Kidney capillary endothelial cell (primary cell): ENCODE data around the gene FOXL3.
A peak's percentile ranks its signal among the peaks of the same experiment; 100 is the strongest.
"Not testable (repeated sequence)": the region's sequence is repeated elsewhere in the genome, so short reads cannot be mapped to it uniquely, and the experiment has no call there.

Experiments
- DNase-seq: peaks from one replicate; pipeline ENCODE4 v3.0.0-alpha.2; 2018; ENCODE audit warnings: low spot score

FOXL3 gene

DNA sequence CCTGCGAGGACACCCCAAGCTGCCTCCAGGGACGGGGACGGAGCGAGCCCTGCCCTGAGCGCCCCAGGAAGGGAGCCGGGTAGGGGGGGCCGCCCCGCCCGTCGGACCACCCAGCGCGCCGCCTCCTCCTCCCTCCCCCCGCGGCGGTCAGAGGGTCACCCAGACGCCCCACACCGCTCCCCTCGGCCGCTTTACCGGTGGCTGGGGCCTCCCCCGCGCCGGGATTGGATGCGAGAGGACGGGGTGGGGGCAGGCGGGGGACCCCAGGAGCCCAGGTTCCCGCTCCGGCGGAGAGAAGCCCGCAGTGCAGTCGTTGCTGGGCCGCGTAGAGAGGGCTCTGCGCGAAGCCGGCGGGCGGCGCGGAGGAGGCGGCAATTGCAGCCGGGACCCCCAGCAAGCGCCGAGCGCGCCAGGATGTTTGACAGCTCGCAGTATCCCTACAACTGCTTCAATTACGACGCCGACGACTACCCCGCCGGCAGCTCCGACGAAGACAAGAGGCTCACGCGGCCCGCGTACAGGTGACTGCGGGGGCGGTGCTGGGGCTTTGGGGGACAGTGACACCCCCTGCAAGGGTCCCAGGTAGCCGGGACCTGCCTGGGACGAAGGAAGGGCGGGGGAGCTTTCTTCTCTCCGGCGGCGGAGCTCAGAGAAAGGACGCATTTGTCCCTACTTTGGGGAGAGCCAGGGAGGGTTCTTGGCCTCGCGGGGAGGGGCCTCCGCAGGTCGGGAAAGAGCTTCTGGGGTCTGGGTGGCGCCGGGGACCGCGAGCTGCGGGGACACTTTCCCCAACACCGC is at the start of gene FOXL3:
Gene FOXL3 (plus strand): TSS at position 415 of the 798 bp plus-strand sequence. CDS start 0 bp downstream, at position 415.
- DNase-seq, result no peak

DNA sequence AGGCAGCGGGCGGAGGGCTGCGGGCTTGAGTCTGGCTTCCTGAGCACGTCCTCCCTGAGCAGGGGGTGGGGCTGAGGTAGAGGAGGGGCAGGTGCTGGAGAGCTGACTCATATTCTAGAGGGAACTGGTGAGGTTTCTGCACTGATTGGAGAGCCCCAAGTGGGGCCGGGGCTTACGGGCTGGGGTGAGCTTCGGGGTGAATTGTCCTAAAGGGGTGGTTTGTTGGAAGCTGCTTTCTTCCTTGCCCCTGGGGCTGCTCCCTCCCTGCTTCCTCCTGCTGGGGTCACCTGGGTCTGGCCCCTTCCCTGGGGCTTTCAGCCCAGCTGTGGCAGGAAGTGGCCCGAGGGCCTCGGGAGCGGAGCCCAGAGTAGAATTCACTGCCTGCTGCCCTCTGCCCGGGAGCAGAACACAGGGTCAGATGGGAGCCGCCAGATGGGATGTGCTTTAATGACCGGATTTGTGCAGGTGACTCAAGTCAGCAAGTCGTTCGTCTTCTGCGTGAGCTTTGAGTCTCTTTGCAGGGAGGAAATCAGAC is 49.0 kb upstream of the FOXL3 start:
- DNase-seq, result peak; percentile 11

DNA sequence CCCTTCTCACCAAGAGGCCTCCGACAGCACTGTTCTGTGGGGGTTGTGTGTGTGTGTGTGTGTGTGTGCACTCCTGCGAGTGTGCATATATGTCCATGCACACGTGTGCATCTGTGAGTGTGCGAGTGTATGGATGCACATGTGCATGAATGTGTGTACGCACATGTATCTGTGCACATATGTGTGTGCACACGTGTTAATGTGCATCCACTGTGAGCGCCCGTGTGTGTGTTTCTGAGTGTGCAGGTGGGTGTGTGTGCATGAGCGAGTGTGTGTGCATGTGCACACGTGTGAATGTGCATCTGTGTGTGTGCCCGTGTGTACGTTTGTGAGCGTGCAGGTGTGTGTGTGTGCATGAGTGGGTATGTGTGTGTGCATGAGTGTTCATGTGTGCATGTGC is 48.5 kb upstream of the FOXL3 start:
- no peak for DNase-seq

DNA sequence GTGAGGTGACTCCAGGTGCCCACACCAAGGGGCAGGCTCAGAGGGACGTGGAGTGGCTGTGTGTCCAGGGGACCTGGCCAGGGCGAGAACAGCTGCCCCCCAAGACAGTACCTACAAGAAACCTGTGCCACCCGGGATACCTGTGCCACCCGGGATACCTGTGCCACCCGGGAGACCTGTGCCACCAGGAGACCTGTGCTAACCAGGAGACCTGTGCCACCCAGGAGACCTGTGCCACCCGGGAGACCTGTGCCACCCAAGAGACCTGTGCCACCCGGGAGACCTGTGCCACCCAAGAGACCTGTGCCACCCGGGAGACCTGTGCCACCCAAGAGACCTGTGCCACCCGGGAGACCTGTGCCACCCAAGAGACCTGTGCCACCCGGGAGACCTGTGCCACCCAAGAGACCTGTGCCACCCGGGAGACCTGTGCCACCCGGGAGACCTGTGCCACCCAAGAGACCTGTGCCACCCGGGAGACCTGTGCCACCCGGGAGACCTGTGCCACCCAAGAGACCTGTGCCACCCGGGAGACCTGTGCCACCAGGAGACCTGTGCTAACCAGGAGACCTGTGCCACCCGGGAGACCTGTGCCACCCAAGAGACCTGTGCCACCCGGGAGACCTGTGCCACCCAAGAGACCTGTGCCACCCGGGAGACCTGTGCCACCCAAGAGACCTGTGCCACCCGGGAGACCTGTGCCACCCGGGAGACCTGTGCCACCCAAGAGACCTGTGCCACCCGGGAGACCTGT is 47.0 kb upstream of the FOXL3 start:
- DNase-seq, result not testable (repeated sequence)

DNA sequence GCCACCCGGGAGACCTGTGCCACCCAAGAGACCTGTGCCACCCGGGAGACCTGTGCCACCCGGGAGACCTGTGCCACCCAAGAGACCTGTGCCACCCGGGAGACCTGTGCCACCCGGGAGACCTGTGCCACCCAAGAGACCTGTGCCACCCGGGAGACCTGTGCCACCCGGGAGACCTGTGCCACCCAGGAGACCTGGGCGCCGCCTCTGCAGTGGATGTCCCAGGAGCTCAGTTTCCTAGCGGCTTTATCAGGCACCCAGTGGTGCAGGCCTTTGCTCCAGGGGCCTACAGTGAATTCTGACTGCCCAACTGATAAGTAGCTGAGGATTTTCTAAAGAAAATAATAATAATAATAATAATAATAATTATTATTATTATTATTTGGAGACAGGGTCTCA is 46.4 kb upstream of the FOXL3 start:
- not testable (repeated sequence) for DNase-seq

DNA sequence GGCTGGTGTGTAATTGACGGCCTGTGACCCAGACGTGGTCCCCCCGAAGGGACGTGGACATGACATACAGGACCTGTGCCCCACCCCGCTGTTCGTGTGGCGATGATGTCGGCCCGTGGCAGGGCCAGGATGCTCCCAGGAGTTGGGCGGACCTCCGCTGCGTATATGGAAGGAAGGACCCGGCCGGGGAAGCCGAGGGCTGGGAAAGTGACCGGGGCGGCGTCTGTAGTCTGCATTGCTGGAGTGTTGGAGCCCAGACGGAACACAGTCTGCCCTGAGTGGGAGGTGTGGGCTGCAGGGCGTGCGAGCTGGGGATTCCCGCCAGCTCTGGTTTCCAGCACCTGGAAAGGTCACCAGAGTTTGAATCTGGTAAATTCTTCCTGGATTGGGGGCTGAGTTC is 45.0 kb upstream of the FOXL3 start:
- no peak for DNase-seq

DNA sequence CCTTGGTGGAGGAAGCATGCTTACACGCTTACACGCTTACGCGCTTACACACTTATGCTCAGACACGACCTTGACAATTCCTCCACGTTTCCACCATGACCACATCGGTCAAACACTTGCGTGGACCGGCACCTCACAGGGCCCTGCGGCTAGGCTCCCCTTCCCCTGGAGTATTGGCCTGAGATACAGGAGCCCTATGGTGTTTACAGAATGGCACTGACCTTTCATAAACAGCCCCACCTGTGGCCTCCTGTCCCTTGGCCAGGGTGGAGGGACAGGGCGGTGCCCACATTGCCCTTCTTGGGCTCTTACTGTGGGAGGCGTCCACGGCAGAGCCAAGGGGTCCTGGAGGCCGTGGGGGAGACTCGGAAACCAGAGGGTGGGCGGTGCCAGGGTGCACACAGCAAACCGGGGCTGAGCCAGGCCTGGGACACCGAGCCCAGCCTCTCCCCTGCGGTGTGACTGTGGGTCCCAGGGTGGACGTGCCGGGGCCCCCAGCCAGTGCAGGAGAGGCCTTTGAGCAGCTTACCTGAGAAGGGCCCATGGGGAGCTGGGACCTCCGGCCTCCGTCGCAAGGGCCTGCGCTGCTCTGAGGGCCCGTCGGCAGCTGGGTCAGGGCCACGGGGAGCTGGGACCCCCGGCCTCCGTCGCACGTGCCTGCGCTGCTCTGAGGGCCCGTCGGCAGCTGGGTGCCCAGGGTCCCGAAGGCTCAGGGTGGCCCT is 44.2 kb upstream of the FOXL3 start:
- no peak for DNase-seq

DNA sequence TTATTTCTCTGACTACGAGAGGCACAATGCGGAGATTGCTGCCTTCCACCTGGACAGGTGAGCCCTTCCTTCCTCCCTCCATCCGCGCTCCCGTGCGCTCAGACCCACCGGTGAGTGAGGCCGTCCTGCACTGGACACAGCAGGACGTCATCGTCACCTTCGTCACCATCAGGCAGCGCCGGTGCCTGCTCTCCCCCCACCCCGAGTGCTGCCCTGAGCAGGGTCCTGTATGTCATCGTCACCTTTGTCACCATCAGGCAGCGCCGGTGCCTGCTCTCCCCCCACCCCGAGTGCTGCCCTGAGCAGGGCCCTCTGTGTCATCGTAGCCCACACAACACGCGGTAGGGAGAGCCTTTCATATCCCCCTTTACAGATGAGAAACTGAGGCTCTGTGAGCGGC is 43.5 kb upstream of the FOXL3 start:
- DNase-seq, result no peak

DNA sequence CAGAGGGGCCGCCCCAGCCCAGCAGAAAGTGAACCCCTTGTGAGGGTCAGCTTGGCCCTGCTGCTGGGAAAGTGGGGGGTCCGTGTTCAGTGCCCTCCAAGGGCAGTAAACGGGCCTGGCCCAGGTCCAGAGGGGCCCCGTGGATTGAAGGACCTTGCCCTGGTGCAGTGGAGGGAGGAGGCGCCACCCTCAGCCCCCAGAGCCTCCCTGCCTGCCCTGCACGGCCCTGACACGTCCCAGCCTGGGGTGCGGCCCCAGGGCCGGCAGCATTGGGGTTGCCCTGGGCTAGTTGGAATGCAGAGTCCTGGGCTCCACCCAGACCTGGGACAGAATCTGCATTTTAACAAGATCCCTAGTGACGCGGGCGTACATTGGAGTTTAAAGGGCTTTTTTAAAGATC is 42.8 kb upstream of the FOXL3 start:
- DNase-seq, result no peak

DNA sequence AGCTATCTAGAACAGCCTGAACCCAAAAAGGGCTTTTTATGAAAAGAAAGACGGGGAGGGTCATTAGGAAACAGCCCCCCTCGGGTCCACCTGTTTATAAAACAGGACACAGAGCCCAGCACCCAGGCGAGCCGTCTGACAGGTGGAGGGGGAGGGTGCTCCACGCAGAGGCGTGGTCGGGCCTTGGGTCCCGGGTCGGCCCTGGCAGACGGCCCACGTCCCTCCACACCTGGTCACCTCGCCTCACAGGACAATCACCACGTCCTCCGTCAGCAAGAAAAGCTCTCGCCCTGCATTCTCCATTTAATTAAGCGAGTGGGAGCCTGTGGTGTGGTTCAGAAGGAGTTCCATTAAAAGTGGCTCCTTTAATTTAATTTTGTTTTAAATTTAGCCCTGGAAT is 42.3 kb upstream of the FOXL3 start:
- no peak for DNase-seq

DNA sequence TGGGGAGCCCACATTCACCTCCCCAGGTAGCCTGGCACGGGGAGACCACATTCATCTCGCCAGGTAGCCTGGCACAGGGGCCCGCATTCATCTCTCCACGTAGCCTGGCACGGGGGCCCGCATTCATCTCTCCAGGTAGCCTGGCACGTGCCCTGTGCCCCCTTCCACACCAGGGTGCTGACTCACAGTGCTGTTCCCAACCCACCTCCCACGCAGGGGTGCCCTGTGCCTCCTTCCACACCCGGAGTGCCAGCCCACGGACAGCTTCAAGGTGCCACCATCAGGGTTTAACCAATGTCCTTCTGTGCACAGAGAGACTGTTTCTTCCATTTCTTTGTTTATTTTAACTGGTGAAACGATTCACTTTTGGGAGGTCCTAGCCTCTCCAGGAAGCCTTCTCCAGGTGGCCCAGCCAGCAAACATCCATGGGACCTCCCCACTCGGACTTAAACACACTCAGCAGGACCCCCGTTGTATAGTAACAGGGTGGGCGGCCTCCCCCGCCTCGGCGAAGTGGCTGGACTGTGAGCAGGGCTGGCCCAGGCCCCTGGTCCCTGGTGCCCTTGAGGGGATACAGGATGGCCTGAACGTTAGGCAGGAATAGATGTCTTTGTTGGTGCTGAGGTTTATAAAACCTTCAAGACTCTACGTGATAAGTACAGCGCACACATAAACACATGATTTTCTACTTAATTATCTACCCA is 41.1 kb upstream of the FOXL3 start:
- no peak for DNase-seq

DNA sequence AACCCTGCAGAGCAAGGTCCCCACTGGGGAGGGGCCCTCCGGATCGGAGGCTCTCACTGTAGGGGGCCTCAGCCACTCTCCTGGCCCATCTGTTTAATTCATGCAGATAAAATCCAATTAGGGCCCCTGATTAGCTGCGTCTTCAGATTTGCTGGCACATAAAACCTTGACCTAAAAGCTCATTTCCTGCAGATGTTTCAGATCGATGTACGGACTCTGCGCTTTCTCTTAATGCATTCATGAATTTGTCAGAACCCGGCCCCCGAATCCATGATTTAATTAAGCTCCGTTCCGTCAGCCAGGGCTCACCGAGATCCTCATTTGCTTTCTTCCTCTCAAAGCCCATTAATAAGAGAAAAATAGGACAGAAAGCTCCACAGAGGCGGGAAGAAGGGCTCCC is 40.0 kb upstream of the FOXL3 start:
- DNase-seq, result no peak

DNA sequence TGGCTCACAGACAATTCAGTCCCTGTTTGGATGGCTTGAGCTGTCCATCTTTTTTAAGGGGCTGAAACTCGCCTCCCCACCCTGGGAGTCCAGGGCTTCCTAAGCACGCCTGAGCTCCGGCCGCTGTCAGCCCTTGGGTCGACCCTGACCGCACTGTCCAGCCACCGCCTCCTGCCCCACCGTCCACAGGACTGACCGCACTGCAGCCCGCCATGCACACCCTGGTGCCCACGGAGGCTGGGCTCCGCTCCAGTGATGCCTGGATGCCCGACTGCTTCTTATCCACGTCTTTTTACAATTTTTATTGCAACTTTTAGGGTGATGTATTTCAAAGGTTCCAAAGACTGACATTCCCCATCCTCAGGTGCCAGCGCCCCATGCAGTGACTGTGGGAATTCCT is 39.4 kb upstream of the FOXL3 start:
- DNase-seq, result no peak

DNA sequence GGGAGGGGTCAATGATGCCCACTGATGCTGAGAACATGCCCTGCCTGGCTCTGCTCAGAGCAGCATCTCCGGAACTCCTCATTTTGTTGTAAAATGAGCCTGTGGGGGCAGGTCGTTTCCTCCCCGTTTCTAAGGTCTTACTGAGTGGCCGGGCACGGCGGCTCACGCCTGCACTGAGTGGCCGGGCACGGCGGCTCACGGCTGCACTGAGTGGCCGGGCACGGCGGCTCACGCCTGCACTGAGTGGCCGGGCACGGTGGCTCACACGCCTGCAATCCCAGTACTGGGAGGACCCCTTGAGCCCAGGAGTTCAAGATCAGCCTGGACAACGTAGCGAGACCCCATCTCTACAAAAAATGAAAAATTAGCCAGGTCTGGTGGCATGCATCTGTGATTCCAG is 39.0 kb upstream of the FOXL3 start:
- DNase-seq, result no peak

DNA sequence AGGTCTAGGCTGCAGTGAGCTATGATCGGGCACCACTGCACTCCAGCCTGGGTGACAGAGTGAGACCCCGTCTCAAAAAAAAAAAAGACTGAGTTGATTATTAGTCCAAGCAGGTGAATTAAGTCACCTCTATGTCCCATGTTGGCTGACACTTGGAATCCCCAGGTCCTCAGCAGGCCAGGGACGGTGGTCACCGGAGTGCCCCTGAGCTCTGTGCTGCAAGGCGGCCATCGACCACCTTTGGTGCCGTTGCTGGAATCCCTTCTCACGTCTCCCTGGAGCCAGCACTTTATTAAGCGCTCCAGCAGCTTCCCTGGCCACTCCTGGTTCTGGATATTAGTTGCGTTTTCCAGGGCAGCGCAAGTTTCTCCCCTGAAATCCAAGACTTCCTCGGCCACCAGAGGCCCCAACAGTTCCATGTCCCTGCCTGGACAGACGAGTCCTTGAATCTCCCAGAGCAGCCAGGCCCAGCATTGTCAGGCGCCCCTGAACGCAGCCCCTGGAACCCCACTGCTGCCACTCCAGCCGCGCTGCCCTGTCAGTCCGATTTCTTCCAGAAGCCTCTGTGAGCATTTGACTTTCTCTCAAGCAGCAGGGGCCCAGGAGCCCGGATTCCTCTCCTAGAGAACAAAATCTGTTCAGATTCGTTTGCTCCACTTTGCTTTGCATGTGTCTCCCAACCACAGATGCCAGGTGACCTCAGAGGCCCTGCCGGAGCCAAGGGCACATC is 38.4 kb upstream of the FOXL3 start:
- no peak for DNase-seq

DNA sequence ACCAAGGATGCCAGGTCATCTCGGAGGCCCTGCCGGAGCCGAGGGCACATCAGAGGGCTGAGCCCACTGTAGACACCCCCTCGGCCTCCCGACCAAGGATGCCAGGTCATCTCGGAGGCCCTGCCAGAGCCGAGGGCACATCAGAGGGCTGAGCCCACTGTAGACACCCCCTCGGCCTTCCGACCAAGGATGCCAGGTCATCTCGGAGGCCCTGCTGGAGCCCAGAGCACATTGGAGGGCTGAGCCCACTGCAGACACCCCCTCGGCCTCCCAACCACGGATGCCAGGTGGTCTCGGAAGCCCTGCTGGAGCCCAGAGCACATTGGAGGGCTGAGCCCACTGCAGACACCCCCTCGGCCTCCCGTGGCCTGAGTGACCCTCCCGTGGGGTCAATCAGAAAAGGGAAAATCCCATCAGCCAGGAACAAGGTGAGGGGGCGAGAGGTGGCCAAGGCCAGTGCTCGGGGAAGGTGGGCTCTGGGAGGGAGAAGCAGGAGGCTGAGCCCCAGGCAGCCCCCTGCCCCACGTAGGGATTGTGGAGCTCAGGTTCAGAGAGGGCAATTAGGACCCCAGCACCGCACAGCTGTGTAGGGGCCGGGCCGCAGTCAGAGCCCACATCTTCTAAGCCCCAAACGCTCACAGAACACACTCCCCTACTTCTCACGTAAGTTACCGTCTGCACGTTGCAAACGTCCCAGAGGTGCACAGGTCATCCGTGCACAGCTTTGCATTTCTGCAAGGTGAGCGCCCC is 37.6 kb upstream of the FOXL3 start:
- no peak for DNase-seq

DNA sequence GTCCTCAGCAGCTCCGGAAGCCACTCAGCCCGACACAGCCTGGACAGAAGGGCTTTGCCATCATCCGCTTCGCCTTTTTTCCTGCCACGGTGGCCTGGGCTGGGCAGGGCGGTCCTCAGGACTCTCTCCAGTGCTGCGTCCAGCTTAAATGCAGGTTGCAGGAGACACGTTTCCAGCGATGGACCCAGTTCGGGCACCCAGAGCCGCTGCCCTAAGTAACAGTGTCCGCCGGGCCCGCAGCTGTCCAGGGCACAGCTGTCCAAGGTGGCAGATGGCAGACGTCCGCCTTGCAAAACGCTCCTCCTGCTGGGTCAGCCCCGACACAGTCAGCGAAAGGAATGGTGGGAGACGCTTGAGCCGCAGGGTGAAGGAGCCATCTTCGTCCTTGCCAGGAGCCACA is 37.0 kb upstream of the FOXL3 start:
- no peak for DNase-seq

DNA sequence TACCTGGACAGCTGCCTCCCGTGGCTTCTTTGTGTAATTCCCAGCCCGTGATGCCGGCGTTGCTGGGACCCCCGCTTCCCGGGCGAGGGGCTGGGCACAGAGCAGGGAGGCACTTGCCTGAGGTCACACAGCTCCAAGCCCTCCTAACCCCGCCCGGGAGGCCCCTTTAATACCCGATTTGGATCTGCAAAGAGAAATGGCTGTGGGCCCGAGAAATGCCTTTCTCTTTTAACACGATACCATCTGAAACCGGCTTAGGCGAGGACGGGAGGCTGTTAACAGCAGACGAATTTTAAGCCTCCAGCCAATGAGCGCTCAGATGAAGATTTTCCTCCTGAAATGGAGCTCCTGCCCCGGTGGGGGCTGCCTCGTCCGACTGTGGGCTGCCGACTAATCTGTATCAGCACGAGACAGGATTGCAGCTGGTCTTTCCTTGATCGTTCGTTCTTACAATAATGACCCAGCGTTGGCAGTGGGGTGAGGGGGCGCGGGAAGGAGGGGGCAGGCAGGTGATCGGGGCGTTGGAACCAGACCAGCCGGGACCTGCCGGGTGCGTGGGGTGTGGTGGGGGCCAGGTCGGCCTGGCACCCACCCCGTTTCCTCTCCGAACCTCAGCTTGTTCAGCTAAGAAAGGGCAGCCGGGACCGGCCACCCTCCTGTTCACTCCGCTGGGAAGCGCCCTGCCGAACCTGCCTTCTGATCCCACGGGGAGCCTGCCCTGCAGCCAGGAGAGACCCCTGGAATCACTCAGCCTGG is 36.2 kb upstream of the FOXL3 start:
- no peak for DNase-seq

DNA sequence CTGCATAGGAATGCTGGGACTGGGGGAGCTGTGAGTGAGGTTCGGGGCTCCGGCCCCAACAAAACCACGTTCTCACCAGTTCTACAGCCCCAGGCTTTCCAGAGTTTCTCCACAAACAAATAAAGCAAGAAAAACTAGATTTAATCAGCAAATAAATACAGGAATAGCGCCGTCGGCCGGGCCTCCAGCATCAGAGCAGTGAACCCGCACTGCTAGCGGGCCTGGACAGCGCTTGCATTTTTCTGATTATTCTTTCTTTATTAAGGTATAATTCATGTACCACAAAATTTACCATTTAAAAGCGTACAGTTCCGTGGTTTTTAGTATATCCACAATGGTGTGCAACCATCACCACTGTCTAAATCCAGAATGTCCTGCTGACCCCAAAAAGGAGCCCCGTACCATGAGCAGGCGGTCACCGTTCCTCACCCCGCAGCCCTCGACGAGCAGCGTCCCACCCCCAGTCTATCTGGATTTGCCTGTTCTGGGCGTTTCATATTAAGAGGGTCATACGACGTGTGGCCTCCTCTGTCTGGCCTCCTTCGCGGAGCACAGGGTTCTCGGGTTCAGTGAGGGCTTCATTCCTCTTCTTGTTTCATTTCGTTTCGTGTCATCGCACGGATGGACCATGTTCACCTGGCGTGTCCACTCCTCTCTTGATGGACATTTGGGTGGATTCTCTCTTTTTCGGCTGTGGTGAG is 35.5 kb upstream of the FOXL3 start:
- DNase-seq, result no peak
